GM10266 (cell line): ENCODE measurements around the gene FHIT.

Experiments used
- DNase-seq: peaks from one replicate; pipeline ENCODE4 v3.0.0; 2012; ENCODE audit errors: extremely low spot score
- CTCF ChIP-seq: IDR thresholded peaks from 2 replicates; pipeline ENCODE4 v1.5.1; 2012; ENCODE audit warnings: mild to moderate bottlenecking, low read depth; ENCODE audit not compliant: control insufficient read depth, insufficient read depth; ENCODE audit errors: missing control alignments

The FHIT gene

GRCh38 chr3:60277361-60277800 lies 973.9 kb downstream of the FHIT start:
- no peak for TF ChIP-seq CTCF
- DNase-seq = no peak

- DNase-seq = no peak
- TF ChIP-seq CTCF = no peak
Measured at GRCh38 chr3:60276615-60277014, 974.6 kb downstream of the FHIT start.

- TF ChIP-seq CTCF = no peak
Measured at GRCh38 chr3:60274646-60275045, 976.6 kb downstream of the FHIT start.

GRCh38 chr3:60274098-60274497 lies 977.2 kb downstream of the FHIT start:
- no peak for DNase-seq
- no peak for TF ChIP-seq CTCF

More at GRCh38 chr3:60274646-60275045, 976.6 kb downstream of the FHIT start:
- no peak for DNase-seq

GRCh38 chr3:60269829-60270266 lies 981.4 kb downstream of the FHIT start:
- no peak for TF ChIP-seq CTCF

GRCh38 chr3:60269377-60269776 lies 981.9 kb downstream of the FHIT start:
- no peak for TF ChIP-seq CTCF
- no peak for DNase-seq

More at GRCh38 chr3:60269829-60270266, 981.4 kb downstream of the FHIT start:
- DNase-seq = no peak

- no peak for TF ChIP-seq CTCF
- DNase-seq = no peak
Measured at GRCh38 chr3:60268123-60268522, 983.1 kb downstream of the FHIT start.
